Right lobe of liver (tissue), 4 donors: Measurements from ENCODE around the gene EDNRA.

Source experiments
- POLR2A ChIP-seq: fragments of 450-650 bp; IDR thresholded peaks from one replicate; pipeline ENCODE4 v1.6.1; 2017; ENCODE audit warnings: antibody characterized with exemption, mild to moderate bottlenecking
- TF ChIP-seq, protein P1 (sequence below), 4 donors: fragments of 200-600 bp in 3 of 4; fragments of 450-650 bp in 1 of 4; IDR thresholded peaks; one replicate each; pipeline versions ENCODE4 v1.5.1 to v1.8.0; 2016 to 2022; ENCODE audit warnings: antibody characterized with exemption in 4 of 4, mild to moderate bottlenecking in 2 of 4
- donor health status: DM: no; HTN: no; CAD: no.
- donor health status: DM: no; HTN: no; CAD: no.
- donor health status: DM: no; HTN: yes; CAD: no.

DNA sequence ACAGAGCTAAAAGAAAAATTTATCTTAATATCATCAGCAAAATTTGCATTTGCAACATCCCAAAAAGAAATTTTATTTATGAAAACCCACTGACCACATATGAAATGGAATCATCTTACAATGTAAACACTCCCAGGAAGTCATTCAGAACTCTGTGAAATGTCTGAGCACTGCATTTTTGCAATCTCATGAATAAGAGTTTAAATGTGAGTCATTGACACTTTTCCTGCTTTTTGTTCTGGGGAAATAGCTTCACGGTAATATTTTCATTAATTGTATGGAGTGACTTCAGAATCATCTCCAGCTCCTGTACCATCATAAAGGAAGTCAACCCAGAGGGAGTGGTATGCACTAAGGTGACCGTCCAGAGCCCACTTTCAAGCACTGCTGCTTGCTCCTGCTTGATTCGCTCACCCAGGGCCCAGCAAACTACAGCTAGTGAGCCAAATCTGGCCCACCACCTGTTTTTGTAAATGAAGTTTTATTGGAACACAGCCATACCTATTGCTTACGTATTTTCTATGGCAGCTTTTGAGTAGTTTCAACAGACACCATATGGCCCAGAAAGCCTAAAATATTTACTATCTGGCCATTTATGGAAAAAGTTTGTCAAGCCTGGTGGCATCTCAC lies 17.2 kb downstream of the EDNRA start:
- TF ChIP-seq, protein P1, sequence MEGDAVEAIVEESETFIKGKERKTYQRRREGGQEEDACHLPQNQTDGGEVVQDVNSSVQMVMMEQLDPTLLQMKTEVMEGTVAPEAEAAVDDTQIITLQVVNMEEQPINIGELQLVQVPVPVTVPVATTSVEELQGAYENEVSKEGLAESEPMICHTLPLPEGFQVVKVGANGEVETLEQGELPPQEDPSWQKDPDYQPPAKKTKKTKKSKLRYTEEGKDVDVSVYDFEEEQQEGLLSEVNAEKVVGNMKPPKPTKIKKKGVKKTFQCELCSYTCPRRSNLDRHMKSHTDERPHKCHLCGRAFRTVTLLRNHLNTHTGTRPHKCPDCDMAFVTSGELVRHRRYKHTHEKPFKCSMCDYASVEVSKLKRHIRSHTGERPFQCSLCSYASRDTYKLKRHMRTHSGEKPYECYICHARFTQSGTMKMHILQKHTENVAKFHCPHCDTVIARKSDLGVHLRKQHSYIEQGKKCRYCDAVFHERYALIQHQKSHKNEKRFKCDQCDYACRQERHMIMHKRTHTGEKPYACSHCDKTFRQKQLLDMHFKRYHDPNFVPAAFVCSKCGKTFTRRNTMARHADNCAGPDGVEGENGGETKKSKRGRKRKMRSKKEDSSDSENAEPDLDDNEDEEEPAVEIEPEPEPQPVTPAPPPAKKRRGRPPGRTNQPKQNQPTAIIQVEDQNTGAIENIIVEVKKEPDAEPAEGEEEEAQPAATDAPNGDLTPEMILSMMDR (IDR thresholded peaks at IDR 0.05) = no peak
- no peak for TF ChIP-seq POLR2A
